H4 (cell line): ENCODE data around the gene PLCH2. TPM values are rescaled to one million over a fixed set of nuclear protein-coding genes. Genes with fewer than 3 reads are reported as not detected.

Experiments
- DNase-seq: peaks from one replicate; pipeline ENCODE4 v3.0.0-alpha.2; 2015; ENCODE audit warnings: low spot score
- total RNA-seq: library from RNA; depleted of rRNA; stranded (reverse); fragments of >200 nt; shearing (Covaris generic); gene quantifications from 2 replicates; pipeline ENCODE4 v1.2.3, GENCODE V29; 2014

The PLCH2 gene
- total RNA-seq, 1 experiment from 2014 or later = 0.02 TPM

GRCh38 chr1:2479618-2480017 is 3.5 kb downstream of the PLCH2 start:
- DNase-seq = no peak

GRCh38 chr1:2480236-2480985 is 4.3 kb downstream of the PLCH2 start:
- DNase-seq = no peak

- peak; percentile 32 for DNase-seq
These were observed 4.9 kb downstream of the PLCH2 start for GRCh38 chr1:2480986-2481364.

- peak; percentile 54 for DNase-seq
These were observed 5.8 kb downstream of the PLCH2 start for GRCh38 chr1:2481885-2482284.

GRCh38 chr1:2482588-2482987 is 6.5 kb downstream of the PLCH2 start:
- DNase-seq = no peak

- DNase-seq = no peak
These were observed 6.9 kb downstream of the PLCH2 start for GRCh38 chr1:2483026-2483425.

GRCh38 chr1:2483970-2484369 is 7.9 kb downstream of the PLCH2 start:
- DNase-seq = no peak

- no peak for DNase-seq
These were observed 10.0 kb downstream of the PLCH2 start for GRCh38 chr1:2486041-2486440.

GRCh38 chr1:2486558-2486957 is 10.5 kb downstream of the PLCH2 start:
- DNase-seq = no peak

GRCh38 chr1:2488688-2489087 is 12.6 kb downstream of the PLCH2 start:
- no peak for DNase-seq

- DNase-seq = no peak
These were observed 13.5 kb downstream of the PLCH2 start for GRCh38 chr1:2489615-2490014.

- DNase-seq = no peak
These were observed 16.0 kb downstream of the PLCH2 start for GRCh38 chr1:2492091-2492490.

- DNase-seq = no peak
These were observed 17.1 kb downstream of the PLCH2 start for GRCh38 chr1:2493218-2493617.

GRCh38 chr1:2493691-2494322 is 17.7 kb downstream of the PLCH2 start:
- no peak for DNase-seq

- peak; percentile 76 for DNase-seq
These were observed 18.2 kb downstream of the PLCH2 start for GRCh38 chr1:2494323-2494693.

GRCh38 chr1:2495026-2495425 is 18.9 kb downstream of the PLCH2 start:
- DNase-seq = no peak

- DNase-seq = no peak
These were observed 19.5 kb downstream of the PLCH2 start for GRCh38 chr1:2495546-2495945.

GRCh38 chr1:2496087-2496622 is 20.1 kb downstream of the PLCH2 start:
- DNase-seq = no peak

GRCh38 chr1:2496746-2497145 is 20.7 kb downstream of the PLCH2 start:
- DNase-seq = no peak

- no peak for DNase-seq
These were observed 21.8 kb downstream of the PLCH2 start for GRCh38 chr1:2497891-2498290.

- no peak for DNase-seq
These were observed 22.6 kb downstream of the PLCH2 start for GRCh38 chr1:2498648-2499047.

GRCh38 chr1:2499260-2499659 is 23.2 kb downstream of the PLCH2 start:
- DNase-seq = no peak

- peak; percentile 41 for DNase-seq
These were observed 24.0 kb downstream of the PLCH2 start for GRCh38 chr1:2499986-2500596.
